Iris pigment epithelial cell (primary cell): ENCODE measurements around the gene PLXNA4.

Source experiments
- DNase-seq: peaks from one replicate; pipeline ENCODE4 v3.0.0-alpha.2; 2011; ENCODE audit warnings: low read depth

Gene PLXNA4

DNA sequence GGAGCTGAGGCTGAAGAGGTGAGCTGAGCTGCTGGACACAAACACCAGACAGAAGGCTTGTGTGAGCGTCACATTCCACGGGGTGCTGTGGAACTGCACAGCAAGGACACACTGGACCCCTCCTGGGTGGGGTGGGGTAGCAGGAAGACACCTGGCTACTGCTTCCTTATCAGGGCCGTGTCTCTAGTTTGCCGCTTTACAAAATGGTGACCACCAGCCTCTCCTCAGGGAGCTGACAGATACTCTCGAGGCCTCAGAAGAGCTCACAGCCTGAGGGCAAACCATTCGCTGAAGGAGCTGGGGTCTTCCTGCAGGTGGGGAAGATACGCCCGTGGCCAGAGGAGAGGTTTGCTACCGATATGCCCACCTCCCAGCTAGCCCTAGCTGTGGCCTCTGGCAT lies 461.9 kb downstream of the PLXNA4 start:
- no peak for DNase-seq

DNA sequence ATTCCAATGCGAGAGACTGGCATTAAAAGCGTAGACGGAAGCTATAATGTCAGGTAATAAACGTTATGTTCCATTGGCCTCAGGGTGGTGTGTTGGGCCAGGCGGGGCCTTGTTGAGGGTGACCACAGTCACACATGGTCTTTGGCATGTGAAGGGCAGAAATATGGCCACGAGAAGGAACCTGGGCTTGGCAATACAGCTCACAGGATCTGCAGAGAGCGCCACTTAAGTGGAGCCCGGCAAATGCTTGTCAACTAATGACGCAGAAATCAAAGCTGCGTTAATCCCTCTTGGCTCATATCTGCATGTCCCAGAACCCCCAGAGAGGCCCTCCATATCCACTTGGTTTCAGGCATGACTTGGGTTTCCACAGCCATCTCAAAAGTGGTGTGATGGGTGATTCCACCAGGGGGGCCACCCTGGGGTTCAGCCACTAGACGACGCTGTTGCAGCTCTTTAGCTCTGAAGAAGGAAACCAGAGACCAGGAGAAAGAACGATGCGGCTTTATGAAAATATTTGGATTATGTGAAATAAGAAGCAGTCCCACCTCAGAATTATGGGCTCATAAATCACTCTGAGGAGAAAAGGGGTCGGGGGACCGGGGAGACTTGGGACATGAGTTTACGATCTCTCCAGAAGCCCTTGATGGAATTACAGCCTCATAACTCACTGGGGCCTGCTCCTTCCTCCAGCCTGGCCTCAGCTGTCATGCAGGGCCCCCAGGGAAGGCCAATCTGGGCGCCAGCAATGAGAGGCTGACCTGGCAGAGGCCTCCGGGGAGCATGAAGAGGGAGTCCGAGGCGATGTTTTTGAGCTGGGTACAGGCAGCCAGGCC lies 462.5 kb downstream of the PLXNA4 start:
- DNase-seq = no peak

DNA sequence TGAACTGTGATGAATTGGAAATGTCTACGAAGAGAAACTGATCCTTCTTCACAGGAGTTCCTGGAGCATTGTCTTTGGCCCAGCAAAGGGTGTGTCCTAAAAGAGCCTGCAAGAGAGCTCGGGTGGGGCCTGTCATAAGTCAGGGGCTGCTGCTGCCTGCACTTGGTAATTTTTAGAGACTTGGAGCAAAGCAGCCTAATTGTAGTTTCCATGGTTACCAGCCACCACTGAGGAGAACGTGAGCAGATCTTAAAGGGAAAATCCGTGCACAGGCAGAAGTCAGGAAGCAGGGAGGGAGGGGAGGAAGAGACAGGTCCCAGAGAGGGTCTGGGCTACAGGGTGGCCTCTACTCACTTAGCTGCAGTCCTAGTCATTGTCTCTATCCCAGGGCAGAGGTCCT lies 463.6 kb downstream of the PLXNA4 start:
- no peak for DNase-seq

DNA sequence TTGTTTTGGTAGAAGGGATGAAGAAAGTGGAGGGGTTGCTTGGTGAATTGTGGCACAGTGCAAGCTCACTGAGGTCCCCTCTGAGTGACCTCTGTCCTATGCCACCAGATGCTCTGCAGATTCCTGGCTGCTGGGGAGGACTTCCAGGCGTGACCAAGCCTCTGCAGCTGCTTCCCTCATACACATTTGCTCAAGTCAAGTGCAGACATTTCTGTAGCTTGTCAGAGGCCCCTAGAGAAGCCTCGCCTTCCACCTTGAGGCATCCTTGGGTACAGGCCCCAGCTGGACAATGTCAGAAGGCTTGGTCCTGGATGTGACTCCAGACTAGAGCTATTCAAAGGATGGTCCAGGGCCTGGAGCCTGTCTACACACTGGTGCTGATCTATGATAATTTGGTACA lies 464.2 kb downstream of the PLXNA4 start:
- no peak for DNase-seq

DNA sequence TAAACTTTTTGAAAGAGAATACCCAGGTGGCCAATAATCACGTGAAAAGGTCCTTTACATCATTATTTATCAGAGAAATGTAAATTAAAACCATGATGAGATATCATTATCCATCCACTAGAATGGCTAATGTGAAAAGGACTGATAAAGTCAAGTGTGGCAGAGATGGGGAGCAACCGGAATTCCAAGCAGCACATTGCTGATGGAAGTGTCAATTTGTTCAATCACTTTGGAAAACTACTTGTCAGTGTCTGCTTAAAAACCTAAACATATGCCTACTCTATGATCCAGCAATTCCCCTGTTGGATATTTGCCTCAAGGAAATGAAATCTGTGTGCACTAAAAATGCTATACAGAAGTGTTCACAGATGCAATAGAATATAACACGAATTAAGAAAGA lies 465.6 kb downstream of the PLXNA4 start:
- DNase-seq = no peak

DNA sequence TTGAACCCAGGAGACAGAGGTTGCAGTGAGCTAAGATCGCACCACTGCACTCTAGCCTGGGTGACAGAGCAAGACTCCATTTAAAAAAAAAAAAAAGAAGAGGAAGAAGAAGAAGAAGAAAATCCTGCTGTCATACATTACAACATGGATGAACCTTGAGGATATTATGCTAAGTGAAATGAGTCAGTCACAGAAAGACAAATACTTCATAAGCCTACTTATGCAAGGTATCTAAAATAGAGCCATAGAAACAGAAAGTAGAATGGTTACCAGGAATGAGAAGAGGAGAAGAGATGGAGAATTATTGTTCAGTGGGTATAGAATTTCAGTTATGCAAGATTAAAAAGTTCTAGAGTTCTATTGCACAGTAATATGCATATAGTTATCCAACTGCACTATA lies 466.5 kb downstream of the PLXNA4 start:
- DNase-seq = no peak

DNA sequence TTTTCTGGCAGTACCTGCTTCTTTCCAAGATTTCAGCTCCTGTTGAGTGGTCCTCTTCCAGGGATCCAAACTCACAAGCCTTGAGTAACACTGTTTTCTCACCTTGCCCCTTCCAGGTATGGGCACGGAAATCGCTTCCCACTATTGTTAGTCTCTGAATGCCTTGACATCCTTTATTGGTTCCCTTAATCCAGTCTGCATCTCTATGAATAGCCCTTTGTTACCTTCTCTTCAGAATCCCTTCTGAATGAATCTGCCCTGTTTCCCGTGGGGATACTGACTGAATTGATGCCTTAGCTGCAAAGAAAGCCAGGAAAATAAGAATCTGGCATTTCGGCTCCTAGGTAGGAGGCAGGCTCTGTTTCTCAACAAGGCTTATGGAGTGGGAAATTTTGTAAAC lies 467.7 kb downstream of the PLXNA4 start:
- no peak for DNase-seq

DNA sequence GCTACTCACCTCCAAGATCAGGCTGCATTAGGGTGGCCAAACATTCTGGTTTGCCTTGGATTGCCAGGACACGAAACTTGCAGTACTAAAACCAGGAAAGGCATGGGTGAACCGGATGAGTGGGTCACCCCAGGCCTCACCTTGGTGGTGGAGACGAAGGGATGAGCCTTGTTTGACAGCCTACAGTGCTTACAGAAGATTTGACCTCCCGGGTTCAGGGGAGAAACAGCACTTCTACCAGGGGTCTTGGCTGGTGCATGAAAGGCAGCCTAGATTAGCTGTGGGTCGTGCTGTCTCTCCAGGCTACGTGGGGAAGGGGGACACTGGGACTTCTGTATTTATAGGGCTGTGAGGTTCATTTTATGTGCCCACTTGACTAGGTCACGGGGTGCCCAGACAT lies 469.8 kb downstream of the PLXNA4 start:
- no peak for DNase-seq

DNA sequence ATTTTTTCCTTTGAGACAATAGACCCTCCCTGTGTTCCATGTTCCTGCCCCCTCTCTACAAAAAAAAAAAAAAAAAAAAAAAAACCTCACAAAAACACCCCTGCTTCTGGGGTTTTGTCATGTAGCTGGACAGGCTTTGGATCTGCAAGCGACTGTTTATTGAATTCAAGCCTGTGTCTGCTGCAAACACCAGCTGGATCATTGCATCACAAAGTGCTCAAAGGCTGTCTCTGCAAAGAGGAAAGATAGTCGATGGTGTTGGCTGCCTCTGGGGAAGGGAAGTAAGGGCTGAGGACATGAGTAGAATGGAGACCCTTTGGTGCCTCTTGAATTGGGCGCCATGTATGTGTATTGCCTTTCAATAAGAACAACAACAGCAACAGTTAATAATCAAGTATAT lies 471.2 kb downstream of the PLXNA4 start:
- no peak for DNase-seq

DNA sequence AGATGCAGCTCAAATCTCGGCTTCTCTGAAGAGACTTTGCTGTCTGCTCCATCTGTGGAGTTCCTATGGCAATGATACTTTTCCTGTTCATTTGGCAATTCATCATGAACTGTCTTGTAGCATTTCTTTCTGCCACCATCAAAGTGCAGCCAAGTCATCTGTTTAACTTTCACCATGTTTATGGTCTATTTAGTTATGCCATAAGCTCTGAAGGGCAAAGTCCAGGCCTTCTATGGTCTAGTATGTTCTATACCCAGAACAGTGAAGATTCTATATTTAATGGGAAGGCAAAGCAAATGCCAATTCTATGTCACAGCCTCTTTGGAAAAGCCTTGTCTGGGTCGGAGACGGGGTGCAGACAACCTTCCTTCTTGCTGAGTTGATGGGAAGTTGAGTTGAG lies 472.6 kb downstream of the PLXNA4 start:
- DNase-seq = no peak

DNA sequence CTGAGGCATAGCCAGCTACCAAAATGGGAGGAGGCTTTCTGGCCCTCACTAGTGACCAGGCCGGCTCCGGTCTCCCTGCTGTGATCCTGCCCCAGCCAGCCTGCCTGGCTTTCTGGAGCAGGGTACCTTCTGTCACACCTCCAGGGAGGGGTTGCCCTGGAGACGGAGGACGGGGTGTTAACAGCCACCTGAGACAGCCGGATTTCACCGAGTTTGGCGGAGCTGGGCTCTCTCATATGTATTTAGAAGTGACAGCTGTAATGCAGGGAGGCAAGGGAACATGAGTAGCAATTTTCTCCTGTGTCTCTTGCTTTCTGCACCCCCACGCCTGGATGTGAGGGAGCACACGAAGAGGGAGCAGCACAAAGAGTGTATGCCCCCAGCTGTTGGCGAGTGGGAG lies 473.3 kb downstream of the PLXNA4 start:
- DNase-seq = no peak

DNA sequence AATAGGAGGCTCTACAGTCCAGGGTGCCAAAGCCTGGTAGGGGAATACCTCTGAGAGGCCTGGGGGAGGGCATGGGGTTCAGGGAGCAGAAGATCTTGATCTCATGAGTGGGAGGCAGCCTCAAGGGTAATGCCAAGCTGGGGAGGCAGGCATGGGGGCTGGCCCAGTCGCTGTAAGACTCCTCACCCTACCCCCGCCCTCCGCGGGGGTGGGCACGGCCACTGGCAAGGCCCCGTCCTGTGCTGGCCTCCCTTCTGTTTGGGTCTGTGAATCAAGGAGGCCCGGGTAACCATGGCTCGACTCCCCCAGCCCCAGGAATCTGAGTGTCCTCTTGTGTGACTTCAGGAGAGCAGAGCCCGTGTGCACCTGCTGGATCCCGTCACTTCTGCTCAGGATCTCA lies 473.9 kb downstream of the PLXNA4 start:
- DNase-seq = no peak

DNA sequence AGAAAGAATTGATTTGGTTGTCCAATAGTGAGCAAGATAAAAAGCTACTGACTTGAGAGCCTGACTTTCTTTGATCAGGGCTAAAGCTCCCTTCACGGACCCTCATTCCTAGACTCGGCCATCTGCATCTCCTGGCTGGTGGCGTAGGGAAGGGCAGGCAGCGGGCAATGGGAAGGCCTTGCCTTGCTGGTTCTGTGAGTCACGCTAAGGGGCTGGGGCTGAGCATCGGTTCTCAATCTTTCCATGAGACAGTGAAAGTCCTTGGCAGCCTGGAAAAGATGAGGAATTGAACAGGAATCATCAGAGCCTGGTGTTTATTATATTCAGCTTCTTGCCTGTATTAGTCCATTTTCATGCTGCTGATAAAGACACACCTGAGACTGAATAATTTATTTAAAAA lies 475.3 kb downstream of the PLXNA4 start:
- DNase-seq = no peak

DNA sequence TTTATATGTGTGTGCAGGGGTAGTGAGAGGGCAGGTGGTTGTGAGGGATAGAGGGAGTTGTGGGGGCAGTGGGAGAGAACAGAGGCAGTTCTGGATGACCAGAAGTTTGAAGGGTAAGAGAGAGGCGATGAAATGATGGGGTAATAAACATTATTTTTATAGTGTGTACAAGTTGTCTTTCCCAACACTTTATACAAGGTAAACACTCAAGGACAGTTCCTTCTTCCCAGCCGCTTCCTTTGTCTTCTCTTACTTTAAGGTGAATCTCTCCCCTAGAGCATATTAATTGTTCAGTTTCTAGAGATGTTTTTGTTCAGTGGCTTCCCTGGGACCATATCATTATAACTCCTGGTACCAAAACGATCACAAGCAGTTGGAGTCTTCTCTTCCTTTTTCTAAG lies 475.8 kb downstream of the PLXNA4 start:
- no peak for DNase-seq

DNA sequence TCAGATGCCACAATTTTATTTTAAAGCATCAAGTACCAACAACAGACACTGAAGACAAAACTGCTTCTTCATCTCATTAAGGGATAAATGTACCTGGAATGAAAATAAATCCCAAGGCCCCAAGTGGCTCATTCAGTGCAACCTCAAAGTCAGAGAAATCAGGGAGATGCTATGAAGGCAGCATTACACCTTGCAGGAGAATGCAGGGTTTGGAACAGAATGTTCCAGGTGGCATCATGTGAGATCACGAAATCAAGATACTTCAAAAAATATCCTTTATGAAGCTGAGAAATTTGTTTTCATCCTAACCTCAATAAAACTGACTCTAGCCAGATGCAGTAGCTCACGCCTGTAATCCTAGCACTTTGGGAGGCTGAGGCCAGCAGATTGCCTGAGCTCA lies 477.1 kb downstream of the PLXNA4 start:
- no peak for DNase-seq

DNA sequence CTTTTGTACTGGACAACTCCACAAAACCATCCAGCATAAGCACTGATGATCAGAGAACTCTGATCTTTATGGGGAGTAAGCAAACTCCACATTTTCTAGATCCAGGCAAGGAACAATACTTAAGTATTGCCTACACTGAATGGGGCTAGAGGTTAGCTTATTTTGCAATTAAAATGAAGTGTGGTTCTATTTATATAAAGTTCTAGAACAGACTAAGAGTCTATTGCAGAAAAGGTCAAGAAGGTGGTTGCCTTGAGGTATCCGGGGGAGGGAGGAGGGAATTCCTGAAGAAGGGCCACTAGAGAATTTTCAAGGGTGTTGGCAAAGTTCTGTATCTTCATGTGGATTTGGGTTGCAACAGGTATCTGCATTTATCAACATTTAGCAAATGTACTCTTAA lies 477.9 kb downstream of the PLXNA4 start:
- no peak for DNase-seq

DNA sequence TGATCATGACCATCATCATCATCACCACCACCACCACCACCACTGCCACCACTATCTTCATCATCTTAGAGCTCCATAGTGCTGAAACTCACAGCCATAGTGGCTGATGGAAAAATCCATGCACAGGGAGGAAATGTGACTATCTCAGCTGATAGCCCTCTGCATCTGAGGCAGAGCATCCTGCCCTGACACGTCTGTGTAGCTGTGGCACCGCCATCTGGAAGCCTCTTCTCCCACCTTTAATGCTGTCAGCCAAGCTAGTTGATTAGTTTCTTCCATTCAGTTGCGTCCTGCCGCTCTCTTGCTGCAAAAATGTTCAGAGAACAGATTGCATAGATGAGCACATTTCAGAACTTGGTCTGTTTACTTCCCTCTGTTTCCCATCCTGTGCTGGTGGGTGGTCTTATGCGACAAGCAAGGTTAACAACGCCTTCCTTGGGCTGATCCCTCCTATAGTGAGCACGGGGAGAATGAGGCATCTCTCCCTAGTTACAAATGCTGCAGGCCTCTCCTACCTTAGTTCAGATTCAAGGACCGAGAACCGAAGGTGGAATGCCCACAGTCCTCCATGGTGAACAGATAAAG lies 478.6 kb downstream of the PLXNA4 start:
- no peak for DNase-seq

DNA sequence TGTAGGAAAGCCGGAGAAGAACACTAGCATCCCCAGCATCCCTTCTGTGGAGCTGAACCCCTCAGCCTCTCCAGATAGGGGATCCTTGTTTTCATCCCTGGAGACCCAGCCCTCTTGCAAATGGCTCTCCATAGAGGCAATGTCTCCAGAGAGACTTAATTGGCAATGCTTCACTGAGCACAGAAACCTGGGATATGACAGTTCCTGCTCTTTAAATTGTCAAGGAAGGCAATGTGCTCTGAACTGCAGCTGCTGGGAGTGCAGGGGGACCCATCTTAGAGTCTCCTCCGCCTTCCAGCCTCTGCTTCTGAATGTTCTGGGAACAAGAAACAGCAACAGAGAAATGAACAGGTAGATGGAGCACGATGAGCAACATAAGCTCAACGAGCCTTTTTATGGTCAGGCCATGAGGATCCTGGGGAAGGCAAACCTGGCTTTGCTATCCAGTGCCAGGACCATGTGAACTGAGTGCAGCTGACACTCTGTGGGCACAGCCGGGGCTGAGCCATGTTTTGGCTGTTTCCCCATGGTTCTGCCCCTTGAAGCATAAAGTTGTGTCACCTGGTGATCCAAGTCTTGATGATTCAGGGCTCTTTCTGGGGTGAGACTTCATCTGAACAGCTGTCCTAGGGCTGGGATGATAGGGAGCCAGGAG lies 481.0 kb downstream of the PLXNA4 start:
- no peak for DNase-seq

DNA sequence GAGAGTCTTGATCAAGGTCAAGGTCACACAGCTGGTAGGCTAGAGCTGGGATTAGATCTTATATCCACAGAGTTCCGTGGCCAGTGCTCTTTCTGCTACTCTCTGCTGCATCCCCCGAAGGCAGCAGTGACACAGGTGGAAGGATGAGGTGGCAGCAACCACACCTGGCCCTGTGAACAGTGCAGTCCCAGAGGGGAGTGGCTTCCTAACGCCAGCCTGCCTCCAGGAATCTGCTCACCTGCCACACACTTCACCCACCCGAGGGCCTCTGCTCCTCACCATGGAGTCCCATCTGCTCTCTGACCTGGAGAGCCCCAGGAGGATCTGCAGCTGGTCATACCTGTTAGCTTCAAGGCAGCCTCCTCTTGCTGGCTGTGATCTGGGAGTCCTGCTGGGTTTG lies 484.2 kb downstream of the PLXNA4 start:
- no peak for DNase-seq

DNA sequence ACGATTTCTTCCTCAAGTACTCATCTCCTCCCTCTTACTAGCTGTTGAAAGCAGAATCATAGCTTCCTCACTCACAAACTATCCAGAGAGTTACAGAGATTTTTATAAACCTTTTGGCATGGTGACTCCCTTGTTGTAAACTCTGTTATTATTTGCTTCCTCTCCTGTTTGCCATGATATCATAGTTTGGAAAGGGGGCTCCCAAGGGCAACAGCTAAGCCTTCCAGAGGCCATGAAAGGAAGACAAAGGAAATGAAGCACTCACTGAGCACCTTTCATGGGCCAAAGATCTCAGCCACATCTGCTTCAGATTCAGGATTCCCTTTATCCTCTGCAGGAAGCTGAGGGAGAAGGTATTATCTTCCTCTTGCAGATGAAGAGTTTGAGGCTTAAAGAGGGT lies 484.6 kb downstream of the PLXNA4 start:
- DNase-seq = no peak

DNA sequence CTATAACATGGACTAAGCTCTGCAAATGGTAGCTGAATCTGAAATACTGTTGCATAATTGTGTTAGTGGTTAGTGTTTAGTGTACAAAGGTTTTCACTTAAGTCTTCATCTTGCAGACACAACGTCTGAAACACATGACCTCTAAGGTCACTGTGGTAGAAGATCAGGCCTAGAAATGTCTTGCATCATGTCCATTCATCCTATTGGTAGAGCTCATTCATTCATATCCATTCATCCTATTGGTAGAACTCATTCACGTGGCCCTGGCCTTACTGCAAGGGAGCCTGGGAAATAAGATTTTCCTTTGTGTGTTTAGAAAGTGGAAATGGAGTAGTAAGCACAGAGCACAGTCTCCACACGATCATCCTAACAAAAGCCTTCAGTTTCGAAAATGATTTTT lies 485.8 kb downstream of the PLXNA4 start:
- peak; percentile 12 for DNase-seq

DNA sequence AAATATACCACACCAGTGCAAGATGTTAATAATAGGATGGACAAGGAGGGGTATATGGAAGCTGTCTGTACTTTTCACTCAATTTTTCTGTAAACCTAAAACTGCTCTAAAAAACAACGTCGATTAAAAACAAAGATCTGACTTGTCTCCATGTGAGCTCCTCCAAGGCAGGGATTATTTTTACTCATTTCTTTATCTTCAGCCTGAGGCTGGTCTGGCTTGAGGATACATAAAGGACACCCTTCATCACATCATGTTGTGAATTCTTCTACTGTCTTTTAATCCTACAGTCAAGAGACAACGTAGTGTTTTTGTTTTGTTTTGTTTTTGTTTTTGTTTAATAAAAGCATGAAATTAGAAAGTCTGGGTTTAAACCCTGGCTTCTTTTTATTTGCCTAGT lies 486.9 kb downstream of the PLXNA4 start:
- DNase-seq = no peak

DNA sequence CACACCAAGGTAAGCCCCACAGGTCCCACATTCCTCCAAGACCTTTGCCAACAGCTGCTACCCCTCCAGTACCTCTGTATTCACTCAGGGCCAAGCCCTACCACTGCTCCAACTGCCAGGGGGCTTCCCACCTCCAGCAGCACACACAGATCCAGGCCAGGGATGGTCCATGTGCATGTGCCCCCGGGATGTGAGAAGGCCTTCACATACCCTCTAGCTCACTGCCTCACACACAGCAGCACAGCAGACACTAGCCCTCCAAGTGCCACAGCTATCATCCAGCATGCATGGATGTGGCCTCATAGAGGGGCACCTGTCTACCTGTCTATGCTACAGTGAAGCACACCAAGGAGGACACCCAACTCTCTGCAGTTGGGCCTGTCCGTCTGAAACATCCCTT lies 488.8 kb downstream of the PLXNA4 start:
- no peak for DNase-seq
